T-helper 9 cell (primary cell): ENCODE data around the gene FUZ.
"Not testable (repeated sequence)": the region's sequence is repeated elsewhere in the genome, so short reads cannot be mapped to it uniquely, and the experiment has no call there.

ENCODE experiments used
- DNase-seq: peaks from one replicate; pipeline ENCODE4 v3.0.0-alpha.2; 2020

FUZ gene

DNA sequence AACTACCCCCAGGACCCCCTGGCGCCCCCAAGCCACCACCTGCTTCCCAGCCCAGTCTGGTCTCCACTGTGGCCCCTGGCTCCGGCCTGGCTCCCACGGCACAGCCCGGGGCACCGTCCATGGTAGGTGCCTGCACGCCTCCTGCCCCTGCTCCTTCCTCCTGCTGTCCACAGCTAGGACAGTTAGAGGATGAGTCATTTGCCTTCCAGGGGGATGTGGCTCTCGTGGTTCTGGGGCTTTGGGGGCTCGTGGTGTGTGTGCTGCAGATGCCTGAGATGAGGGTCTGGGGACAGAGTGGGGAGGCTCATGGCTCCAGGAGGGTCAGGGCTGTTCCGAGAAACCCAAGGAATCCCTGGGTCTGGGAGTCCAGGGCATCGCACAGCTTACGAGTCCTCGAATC lies 17.7 kb upstream of the FUZ start:
- no peak for DNase-seq

DNA sequence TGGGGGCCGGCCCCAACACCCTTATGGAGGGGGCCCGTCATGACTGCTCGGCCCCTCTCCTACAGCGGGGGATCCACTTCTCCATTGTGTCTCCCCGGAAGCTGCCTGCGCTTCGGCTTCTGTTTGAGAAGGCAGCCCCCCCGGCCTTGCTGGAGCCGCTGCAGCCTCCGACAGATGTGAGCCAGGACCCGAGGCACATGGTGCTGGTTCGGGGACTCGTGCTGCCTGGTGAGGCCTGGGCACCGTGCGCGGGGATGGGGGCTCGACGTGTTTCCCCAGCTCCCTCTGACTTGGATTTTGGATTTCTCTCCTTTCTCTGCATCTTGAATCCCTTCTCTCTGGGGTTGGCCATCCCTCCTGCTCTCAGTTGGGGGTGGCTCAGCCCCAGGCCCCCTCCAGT lies 16.6 kb upstream of the FUZ start:
- no peak for DNase-seq

DNA sequence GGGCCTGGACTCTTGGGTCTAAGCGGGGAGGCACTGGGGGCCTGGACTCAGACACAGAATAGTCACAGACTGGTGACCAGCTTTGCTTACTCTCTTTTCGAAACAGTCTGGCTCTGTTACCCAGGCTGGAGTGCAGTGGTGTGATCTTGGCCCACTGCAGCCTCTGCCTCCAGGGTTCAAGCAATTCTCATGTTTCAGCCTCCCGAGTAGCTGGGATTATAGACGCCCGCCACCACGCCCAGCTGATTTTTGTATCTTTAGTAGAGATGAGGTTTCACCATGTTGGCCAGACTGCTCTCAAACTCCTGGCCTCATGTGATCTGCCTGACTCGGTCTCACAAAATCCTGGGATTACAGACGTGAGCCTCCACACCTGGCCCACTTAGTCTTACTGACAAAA lies 16.1 kb upstream of the FUZ start:
- no peak for DNase-seq

DNA sequence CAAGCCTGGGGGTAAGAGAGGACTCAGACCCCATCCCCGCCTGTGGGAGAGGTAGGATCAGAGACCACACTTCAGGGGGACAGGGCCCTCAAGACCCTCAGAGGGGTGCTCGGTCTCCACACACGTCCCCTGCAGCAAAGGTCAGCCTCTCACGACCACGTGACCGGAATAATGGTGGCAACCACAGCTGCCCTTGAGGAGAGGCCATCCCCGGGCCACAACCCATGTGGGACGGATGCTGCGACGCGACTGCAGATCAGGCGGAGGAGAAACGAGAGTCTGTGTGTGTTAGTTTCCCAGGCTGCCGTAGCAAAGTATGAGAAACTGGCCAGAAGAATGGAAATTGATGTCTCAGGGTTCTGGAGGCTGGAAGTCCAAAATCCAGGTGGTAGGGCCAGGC lies 13.9 kb upstream of the FUZ start:
- no peak for DNase-seq

DNA sequence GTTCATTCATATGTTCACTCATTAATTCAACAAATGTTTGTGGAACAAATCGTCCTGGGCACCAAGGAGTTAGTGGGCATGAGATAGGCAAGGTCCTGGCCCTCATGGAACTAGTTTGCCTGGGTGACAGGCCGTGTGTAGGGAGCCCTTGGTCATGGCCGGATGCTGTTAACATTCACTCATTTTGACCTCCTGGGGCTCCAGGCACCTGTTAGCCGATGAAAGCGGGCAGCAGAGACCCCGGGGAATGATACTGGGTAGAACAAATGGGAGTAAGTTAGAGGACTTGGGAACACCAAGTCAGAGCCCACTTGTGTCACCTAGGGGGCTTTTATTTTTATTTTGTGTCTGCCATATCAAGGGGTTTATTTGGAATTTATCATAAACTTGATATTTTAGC lies 11.6 kb upstream of the FUZ start:
- no peak for DNase-seq

DNA sequence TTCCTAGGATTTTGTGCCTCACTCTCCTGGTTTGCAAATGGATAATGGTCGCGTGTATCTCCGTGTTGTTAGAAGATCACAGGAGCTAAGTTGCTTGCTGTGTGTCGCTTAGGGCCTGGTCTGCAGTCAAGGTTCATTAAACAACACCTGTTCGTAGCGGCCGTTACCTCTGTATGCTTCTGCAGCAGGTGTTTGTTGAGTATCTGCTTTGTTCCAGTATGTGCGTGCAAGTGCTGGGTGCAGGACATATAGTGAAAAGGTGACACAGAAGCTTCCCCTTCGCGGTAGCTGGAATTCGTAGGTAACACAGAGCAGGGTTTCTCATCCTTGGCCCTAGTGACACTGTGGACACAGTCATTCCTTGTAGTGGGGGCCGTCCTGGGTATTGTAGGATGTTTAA lies 10.4 kb upstream of the FUZ start:
- no peak for DNase-seq

DNA sequence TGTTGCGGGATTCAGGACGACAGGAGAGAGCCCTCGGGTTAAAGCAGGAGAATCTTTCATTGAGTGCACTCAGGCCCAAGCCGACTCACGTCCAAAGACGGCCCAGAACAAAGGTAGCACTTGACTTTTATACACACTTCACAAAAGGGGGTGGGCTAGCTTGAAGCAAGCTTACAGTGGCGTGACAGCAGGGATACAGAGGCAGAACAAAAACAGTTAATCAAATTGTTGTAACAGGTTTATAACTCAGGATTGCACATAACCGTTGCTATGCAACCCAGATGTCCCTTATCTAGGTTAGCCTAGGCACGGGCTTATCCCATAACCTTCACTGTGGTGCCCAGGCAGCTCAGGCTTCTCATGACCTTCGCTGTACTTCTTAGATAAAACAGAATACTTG lies 7.0 kb upstream of the FUZ start:
- DNase-seq = no peak

DNA sequence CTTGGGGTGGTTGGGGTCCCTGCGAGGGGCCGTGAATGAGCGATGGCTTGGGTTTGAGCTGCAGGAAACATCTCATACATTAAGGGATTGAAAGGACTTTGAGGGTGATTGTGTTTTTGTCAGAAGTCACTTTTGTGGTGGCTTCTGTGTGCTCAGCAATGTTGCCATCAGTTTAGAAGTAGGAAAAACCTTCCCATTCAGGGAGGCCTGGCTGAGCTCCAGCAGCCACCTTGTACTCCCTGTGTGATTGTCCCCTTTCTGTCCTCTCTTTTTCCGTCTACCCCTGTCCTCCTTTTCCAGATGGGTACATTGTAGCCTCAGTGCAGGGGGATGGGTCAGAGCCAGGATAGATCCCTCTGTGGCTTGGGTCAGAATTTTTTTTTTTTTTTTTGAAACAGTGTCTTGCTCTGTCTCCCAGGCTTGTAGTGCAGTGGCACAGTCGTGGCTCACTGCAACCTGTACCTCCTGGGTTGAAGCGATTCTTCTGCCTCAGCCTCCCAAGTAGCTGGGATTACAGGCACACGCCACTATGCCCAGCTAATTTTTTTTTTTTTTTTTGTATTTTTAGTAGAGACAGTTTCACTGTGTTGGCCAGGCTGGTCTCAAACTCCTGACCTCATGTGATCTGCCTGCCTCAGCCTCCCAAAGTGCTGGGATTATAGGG lies 6.5 kb upstream of the FUZ start:
- DNase-seq = not testable (repeated sequence)

DNA sequence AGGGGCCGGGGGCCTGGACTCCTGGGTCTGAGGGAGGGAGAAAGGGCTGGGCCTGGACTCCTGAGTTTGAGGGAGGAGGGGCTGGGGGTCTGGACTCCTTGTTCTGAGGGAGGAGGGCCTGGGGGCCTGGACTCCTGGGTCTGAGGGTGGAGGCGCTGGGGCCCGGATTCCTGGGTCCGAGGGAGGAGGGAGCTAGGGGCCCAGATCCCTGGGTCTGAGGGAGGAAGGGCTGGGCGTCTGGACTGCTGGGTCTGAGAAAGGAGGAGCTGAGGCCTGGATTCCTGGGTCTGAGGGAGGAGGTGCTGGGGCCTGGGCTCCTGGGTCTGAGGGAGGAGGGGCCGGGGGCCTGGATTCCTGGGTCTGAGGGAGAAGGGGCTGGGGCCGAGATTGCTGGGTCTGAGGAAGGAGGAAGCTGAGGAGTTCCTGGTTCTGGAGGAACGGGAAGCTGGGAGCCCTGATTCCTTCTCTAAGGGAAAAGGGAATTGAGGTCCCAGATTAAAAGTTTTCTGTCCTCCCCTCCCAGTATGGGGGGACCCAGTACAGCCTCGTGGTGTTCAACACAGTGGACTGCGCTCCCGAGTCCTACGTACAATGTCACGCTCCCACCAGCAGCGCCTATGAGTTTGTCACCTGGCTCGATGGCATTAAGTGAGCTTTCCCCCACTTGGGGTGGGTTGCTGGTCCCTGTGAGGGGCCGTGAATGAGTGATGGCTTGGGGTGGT lies 5.7 kb upstream of the FUZ start:
- no peak for DNase-seq

DNA sequence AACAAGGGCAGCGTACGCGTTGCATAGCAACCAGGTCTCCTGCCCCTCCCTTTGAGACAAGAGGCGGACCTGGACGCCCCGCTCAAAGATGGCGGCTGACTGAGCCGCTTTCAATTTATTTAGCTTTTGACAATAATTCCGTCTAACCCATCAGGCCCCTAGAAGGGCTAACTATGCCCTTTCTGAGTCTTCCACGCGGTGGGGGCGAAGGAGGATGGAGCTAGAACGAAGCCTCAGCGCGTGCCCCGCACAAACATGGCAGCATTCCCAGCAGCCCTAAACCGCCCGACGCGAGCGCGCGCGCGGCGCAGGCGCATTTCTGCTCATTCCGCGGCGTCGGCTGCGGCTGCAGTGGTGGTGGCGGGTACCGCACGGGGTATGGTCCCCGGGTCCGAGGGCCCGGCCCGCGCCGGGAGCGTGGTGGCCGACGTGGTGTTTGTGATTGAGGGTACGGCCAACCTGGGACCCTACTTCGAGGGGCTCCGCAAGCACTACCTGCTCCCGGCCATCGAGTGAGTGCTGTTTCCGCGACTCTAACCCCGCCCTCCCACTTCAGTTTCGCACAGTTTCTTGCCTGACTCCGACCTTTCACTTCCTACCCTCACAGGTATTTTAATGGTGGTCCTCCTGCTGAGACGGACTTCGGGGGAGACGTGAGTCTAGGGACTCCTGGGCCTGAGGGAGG lies 5.0 kb upstream of the FUZ start, which contains the start of gene MED25:
MED25 (plus strand) TSS at position 326 of the 685 bp plus-strand sequence; CDS start at position 379, 53 bp downstream.
- peak; percentile 83 for DNase-seq

DNA sequence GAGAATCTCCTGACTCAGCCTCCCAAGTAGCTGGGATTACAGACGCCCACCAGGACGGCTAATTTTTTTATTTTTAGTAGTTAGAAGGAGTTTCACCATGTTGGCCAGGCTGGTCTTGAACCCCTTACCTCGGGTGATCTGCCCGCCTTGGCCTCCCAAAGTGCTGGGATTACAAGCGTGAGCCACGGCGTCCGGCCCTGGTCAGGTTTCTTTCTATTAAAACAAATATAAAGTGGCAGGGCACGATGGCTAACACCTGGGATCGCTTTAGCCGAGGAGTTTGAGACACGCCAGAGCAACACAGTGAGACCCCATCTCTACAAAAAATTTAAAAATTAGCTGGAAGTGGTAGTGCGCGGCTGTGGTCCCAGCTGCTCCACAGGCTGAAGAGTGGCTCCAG lies 3.5 kb upstream of the FUZ start:
- DNase-seq = no peak

DNA sequence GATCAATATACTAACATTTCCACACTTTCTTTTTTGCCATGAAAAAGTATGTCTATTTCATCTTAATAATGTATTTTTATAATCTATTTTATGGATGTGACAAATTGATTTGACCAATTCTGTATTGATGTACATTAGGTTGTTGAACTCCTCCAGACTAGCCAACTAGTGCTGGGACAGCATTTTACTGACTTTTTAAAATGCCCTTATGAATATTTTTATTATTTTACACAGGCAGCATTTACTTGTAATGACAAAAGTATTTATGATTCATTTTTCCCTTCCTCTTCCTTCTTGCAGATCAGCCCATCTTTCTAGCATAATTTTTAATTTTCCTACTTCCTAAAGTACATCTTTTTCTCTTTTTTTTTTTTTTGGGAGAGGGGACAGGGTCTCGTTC lies 918 bp upstream of the FUZ start:
- DNase-seq = no peak

DNA sequence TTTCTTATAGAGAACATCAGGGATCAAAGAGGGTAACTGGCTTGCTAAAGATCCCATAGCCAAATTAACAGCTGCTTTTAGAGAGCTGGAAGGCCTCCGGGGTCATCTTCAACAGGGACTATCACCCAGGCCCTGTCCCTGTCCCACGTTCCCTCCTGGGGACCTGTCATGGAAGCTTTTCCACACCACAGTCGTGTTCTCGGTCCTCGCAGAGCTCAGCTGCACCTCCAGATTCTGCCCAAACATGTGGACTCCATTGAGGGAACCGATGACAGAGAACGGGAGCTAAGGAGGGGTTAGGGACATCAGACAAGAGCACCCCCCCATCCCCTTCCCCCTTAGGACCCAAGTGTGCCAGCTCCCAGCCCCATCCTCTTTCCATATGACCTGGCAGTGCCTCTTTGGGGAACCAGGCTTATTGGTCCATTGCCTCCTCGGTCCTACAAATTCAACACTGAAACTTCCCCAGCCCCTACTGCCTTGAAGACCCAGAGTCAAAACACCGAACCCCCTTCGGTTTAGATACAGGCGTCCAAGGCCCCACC lies 568 bp downstream of the FUZ start:
- no peak for DNase-seq

DNA sequence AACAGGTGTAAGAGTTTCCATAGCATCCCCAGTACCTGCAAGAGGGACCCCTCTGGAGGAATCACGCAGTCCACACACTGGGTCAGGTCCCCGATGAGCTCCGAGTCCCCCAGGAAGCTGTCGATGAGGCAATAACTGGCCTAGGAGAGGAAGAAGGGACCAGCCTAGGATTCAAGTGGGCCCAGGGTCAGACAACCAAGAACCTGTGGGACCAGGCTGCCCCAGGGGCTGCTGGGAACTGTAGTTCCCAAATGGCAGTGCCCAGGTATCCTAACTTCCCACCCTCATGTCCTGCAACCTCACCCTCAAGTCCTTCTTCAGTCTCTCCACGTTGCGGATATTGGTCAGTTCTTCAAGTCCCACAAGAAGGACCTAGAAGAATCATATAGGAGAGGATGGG lies 1.8 kb downstream of the FUZ start:
- DNase-seq = no peak

DNA sequence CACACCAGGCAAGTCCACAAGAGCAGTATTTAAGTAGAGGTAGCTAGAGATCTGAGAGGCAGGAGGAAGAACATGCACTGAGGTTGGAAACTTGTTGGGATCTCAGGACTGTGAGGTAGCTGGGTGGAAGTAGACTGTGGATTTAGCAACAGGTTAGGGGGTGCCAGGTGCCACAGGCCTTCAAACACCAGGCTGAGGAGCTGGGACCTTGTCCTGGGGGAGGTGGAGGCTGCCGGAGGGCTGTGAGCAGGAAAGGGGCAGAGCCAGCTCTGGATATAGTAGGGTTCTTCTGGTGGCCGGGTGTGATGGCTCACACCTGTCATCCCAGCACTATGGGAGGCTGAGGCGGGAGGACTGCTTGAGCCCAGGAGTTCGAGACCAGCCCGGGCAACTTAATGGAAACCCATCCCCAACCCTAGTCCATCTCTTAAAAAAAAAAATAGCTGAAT lies 3.1 kb downstream of the FUZ start:
- no peak for DNase-seq

DNA sequence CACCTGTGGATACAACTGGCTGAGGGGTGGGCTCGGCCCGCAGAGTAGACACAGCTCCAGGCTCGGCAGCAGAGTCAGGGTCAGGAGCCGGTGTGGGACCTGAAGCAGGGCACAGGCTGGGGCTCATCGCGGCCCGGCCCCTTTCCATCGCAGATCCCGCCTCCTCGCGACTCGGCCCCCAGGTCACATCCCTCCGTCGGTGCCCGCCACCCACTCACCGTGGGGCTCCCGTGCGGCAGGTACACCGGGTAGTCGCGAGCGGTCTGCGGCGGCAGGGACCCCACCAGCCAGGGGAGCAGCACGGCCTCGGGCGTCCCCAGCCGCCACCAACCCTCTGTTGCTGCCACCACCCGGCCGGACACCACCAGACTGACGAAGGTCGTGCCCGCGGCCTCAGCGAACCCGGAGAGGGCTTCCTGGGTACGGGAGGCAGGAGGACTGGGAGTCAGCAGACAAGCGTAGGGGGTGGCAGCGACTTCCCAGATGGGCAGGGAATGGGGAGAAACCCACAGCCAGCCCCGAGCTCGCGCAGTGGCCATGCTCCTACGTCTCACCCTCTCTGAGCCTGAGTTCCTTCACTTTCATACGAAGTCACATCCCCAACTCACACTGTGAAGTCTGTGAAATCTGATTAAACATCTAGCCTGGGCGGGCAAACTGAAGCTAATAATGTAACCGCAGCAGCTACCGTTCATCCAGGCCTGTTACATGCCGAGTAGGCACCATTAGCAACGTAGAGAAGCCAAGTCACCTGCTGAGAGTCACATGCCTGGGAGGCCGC lies 3.7 kb downstream of the FUZ start:
- peak; percentile 42 for DNase-seq

DNA sequence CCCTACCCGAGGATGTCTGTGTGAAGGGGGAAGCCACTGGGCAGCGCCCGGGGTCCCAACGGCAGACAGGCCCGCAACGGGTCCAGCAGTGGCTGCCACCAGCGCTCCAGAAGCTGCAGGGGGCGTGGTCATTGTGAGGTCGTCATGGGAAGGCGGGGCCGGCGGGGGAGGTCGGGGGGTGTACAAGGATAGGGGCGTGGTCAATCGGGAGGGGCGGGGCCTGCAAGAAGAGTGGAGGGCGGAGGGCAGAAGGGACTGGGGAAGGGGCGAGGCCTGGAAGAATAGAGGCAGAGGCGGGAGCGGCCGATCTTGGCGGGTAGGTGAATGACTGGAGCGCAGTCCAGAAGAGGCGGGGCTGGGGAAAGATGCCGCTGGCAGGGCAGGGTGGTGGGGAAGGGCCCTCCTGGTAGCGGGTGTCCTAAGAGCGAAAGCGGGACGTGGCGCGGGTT lies 4.4 kb downstream of the FUZ start:
- DNase-seq = peak; percentile 91

DNA sequence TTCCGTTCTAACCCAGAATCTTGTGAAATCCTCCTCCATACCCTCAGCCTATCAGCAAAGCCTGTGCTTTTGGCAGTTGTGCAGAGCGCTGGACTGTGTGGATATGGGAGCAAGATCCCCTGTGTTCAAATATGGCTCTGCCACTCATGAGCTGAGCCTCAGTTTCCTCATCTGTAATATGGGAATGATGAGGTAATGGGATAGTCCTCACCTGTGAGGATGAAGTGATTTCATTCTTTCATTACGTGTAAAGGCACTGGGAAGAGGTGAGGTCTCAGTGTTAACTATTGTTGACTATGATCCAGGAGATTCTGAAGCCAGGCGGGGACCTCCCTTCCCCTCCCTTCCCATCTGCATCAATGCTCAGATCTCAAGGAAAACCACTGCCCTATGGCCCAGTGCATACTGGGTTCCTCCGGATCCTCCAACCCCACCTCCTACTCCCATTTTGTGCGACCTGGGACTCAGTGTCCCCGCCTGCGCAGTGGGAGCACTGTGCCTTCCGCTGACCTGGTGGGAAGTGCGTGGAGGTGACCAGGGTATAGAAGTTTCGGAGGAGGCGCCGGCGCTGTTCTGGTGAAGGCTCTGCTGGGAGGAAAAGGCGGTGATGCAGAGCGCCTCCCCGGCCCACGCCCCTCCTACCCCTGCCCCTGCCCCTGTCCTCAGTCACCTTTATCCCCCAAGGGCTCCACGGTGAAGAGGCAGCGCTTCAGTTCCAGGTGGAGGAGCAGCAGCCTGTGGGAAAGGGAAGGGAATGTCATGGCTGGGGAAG lies 5.0 kb downstream of the FUZ start:
- no peak for DNase-seq

DNA sequence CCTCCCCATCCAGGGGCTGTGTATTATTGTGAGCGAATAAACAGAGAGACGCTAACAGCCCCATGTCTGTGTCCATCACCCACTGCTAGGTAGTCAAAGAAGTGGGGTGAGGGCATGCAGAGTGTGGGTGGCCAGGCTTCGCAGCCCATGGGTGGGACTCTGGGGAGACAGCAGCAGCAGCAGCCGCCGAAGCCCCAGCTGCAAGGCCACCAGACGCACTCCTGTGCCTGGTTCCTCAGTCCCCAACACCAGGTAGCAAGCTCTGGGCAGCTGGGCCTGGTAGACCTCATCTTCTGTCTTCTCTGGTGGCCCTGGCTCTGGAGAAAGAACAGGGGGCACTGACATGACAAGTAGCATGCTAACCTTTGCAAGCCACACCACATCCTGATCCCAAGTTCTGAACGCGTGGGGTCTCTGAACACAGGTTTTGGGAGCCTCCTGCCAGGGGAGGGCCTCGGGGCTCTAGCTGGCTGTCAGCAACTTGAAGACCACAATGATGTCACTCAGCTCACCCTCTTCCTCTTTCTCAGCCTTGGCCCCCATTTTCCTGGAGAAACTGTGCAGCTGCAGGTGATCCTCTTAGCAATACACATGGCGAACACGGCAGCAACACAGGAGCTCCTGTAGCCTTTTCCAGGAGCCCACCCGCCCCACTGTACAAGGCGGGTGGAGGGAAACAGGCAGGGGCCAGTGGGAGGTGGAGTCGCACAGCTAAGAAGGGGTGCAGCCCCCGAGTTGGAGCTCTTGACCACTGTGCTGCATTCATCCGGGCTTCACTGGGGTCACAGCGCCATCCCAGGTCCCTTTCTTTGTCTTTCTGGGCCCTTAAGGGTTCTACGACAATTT lies 5.8 kb downstream of the FUZ start:
- no peak for DNase-seq

DNA sequence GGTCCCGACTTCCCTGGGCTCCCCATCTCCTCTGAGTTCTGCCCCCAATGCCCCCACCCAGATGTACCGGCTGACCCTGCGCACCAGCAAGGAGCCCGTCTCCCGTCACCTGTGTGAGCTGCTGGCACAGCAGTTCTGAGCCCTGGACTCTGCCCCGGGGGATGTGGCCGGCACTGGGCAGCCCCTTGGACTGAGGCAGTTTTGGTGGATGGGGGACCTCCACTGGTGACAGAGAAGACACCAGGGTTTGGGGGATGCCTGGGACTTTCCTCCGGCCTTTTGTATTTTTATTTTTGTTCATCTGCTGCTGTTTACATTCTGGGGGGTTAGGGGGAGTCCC lies 6.5 kb downstream of the FUZ start:
- DNase-seq = no peak
